ENCODE measurements around the gene RNASE7.
"Not testable (repeated sequence)": the region's sequence is repeated elsewhere in the genome, so short reads cannot be mapped to it uniquely, and the experiment has no call there.

The RNASE7 gene

DNA sequence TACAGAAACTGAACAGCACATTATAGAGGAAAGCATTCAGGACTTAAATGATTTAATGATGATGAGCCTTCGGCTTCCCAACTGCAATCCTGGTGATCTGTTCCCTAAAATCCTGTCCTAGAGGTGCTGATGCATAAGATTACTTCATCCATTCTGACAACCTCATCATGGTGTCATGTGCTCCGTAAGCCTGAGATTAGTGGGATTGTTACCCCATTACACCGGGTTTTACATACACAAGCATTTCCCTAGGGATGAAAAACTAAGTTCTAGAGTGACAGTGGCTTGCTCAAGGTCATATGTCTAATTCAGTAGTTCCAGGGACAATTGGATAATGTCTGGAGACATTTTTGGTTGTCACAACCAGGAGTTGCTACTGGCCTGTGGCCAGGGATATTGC lies 5.0 kb upstream of the RNASE7 start:
- TF ChIP-seq, protein P1, sequence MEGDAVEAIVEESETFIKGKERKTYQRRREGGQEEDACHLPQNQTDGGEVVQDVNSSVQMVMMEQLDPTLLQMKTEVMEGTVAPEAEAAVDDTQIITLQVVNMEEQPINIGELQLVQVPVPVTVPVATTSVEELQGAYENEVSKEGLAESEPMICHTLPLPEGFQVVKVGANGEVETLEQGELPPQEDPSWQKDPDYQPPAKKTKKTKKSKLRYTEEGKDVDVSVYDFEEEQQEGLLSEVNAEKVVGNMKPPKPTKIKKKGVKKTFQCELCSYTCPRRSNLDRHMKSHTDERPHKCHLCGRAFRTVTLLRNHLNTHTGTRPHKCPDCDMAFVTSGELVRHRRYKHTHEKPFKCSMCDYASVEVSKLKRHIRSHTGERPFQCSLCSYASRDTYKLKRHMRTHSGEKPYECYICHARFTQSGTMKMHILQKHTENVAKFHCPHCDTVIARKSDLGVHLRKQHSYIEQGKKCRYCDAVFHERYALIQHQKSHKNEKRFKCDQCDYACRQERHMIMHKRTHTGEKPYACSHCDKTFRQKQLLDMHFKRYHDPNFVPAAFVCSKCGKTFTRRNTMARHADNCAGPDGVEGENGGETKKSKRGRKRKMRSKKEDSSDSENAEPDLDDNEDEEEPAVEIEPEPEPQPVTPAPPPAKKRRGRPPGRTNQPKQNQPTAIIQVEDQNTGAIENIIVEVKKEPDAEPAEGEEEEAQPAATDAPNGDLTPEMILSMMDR (conservative IDR thresholded peaks at IDR 0.05; ENCODE audit: low read length): no peak
- no peak for DNase-seq (ENCODE audit: low read depth)
- no peak overlapping the region for H3K4me3 ChIP-seq (ENCODE audit: low read length)

DNA sequence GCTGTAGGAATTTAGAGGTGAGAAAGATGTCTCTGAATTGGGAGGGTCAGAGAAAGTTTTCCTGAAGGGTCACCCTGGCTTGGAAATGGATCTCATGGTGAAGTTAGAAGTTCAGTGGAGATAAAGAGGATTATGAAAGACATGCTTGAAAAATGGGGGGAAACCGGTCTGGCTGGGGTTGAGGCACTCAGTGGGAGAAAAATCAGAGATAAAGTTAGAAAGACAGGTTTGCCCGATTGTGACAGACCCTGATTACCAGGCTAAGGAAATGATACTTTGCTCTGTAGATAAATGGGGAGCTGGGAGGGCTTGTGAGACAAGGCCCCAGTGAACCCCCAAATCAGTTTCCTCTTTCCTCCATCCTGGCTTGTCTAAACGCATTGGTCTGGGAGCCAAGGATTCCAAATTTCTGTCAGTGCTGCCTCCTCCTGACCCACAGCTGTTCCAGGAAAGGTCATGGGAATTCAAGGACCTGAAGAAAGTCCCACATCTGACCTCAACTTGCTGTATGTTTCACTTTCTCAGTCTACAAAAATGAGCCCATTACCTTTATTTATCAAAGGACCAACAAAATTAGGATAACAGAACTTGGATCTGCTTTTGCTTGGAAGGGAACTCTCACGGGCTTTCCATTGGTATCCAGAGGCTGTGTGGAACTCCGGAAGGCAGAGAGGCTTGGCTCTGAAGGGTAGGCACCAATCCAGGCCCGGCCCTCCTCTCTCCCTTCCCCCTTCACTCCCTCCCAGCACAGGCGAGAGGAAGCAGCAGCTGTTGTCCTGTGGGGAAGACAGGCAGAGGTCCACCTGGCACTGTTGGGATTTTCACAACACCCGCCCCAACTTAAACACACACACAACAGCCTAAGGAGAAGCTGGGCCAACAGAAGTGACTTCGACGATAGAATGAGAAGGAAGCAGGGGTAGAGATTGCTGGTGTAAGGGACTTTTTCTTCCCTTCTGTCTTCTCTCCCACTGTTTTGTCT lies 3.4 kb upstream of the RNASE7 start:
- TF ChIP-seq, protein P1 (conservative IDR thresholded peaks at IDR 0.05; ENCODE audit: low read length): no peak
- DNase-seq (ENCODE audit: low read depth): peak; percentile 89
- peak overlapping the region; percentile 15; the same call in 1 of the 2 replicates for H3K4me3 ChIP-seq (ENCODE audit: low read length)

DNA sequence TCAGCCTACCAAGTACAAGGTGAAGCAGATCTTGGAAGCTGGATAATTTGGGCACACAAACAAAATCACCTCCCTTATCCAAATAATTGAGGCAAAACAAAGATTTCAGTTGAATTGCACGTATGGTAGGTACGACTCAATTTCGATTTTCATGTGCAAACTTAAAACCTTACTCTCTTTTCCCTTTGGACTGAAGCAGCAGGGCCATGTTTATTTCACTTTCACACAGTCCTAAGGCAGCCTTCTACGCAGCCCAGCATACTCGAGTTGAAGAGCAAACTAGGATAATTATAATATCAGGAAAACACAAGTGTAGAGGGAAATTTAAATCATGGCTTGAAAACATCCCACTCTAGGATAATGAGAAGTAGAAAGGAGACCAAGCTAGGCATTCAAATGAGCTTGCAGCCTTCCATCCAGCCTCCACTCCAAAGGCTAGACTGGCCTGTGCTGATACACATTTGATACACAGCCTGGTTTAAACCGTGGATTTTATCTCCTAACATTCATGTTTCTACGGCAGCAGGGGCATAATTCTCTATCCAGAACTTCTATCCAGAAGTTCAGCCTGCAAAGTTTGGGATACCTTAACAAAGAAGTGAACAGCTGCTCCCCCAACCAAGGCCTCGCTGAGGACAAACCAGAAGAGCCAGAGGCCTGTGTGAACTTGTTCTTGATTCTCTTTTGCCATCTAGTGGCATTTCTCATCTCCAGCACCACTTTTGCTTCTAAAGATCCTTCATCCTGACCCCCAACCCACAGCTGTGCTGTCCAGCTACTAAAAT lies 2.4 kb upstream of the RNASE7 start:
- no peak overlapping the region for H3K4me3 ChIP-seq (ENCODE audit: low read length)
- TF ChIP-seq, protein P1 (conservative IDR thresholded peaks at IDR 0.05; ENCODE audit: low read length): peak; percentile 80
- DNase-seq (ENCODE audit: low read depth): peak; percentile 74

DNA sequence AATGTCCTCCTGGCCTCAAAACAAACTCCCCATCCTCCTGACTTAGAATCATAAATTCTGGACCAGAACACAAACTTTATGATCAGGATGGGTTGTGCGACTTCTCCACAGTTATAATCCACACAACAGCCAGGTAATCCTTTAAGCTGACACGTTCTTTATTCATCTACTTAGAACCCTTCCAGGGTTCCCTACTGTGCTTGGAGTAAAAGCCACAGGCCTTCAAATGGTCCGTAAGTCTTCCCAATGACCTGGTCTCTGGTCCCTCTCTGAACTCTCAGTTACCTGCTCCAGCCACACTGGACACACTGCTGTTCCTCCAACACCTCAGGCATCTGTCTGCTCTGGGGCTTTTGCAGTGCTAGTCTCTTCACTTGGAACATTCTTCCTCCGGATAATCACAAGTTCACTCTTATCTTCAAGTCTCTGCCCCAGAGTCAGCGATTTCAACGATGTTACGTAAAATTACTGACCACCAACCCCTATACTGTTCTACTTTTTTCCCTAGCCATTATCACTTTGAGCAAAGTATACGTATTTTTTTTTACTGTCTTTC lies 1.7 kb upstream of the RNASE7 start:
- TF ChIP-seq, protein P1 (conservative IDR thresholded peaks at IDR 0.05; ENCODE audit: low read length): no peak
- no peak overlapping the region for H3K4me3 ChIP-seq (ENCODE audit: low read length)

DNA sequence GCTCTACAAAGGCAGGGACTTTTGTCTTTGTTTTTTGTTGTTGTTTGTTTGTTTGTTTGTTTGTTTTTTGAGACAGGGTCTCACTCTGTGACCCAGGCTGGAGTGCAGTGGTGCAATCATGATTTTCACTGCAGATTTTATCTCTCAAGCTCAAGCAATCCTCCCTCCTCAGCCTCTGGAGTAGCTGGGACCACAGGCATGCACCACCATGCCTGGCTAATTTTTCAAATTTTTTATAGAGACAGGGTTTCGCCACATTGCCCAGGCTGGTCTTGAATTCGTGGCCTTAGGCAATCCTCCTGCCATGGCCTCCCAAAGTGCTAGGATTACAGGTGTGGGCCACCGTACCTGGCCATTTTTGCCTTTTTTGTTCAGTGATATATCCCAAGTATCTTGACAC lies 1.2 kb upstream of the RNASE7 start:
- peak; percentile 57 for DNase-seq (ENCODE audit: low read depth)
- not testable (repeated sequence) for H3K4me3 ChIP-seq (ENCODE audit: low read length)

More for the DNA sequence above, 1.7 kb upstream of the RNASE7 start:
- no peak for DNase-seq (ENCODE audit: low read depth)

DNA sequence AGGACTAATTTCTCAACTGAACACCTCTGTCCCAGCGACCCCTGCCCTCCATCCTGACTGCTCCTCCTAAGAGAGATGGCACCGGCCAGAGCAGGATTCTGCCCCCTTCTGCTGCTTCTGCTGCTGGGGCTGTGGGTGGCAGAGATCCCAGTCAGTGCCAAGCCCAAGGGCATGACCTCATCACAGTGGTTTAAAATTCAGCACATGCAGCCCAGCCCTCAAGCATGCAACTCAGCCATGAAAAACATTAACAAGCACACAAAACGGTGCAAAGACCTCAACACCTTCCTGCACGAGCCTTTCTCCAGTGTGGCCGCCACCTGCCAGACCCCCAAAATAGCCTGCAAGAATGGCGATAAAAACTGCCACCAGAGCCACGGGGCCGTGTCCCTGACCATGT lies 756 bp downstream of the RNASE7 start:
- H3K4me3 ChIP-seq (ENCODE audit: low read length): no peak overlapping the region
- DNase-seq (ENCODE audit: low read depth): peak; percentile 25
- TF ChIP-seq, protein P1 (conservative IDR thresholded peaks at IDR 0.05; ENCODE audit: low read length): no peak

DNA sequence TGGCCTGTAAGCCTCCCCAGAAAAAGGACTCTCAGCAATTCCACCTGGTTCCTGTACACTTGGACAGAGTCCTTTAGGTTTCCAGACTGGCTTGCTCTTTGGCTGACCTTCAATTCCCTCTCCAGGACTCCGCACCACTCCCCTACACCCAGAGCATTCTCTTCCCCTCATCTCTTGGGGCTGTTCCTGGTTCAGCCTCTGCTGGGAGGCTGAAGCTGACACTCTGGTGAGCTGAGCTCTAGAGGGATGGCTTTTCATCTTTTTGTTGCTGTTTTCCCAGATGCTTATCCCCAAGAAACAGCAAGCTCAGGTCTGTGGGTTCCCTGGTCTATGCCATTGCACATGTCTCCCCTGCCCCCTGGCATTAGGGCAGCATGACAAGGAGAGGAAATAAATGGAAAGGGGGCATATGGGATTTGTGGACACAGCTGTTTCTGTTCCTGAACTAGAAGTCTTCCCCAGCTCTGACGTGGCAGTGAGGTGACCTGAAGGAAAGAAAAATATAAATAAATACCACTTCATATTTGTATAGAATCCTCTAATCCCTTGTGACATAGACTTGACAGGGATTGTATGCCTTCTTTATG lies 1.3 kb downstream of the RNASE7 start:
- no peak overlapping the region for H3K4me3 ChIP-seq (ENCODE audit: low read length)
- DNase-seq (ENCODE audit: low read depth): no peak
- TF ChIP-seq, protein P1 (conservative IDR thresholded peaks at IDR 0.05; ENCODE audit: low read length): no peak

Measured in AG10803 (cell line).